CMK (cell line): Measurements from ENCODE around the gene FUT6.

Experiments used
- DNase-seq: peaks from one replicate; pipeline ENCODE4 v3.0.0-alpha.2; 2010; ENCODE audit warnings: low read depth

The FUT6 gene

GRCh38 chr19:5804516-5805461 is 34.7 kb downstream of the FUT6 start, which contains the start of gene NRTN:
NRTN (plus strand) TSS chr19:5805067; CDS start chr19:5824166, 19,099 bp downstream.
- no peak for DNase-seq

GRCh38 chr19:5803752-5804515 is 35.6 kb downstream of the FUT6 start:
- DNase-seq: peak; percentile 89

DNA sequence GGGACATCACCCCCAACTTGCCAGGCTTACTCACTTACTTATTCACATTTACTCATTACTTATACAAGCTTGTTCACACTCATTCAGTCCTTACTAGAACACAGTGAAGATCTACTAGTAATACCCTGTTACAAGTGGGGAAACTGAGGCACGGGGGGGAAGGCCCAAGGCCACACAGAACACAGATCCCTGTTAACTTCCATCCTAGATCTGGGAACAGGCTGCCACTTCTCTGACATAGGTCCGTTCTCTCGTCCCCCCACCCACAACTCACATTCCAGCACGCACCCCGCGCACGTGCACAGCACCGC is 36.1 kb downstream of the FUT6 start:
- DNase-seq: no peak

GRCh38 chr19:5801796-5802619 is 37.5 kb downstream of the FUT6 start:
- DNase-seq: no peak

- DNase-seq: no peak
Observed at GRCh38 chr19:5800361-5801270, 38.9 kb downstream of the FUT6 start.

GRCh38 chr19:5799247-5800241 is 40.0 kb downstream of the FUT6 start:
- peak; percentile 94 for DNase-seq

- no peak for DNase-seq
Observed at GRCh38 chr19:5798244-5798643, 41.3 kb downstream of the FUT6 start.

DNA sequence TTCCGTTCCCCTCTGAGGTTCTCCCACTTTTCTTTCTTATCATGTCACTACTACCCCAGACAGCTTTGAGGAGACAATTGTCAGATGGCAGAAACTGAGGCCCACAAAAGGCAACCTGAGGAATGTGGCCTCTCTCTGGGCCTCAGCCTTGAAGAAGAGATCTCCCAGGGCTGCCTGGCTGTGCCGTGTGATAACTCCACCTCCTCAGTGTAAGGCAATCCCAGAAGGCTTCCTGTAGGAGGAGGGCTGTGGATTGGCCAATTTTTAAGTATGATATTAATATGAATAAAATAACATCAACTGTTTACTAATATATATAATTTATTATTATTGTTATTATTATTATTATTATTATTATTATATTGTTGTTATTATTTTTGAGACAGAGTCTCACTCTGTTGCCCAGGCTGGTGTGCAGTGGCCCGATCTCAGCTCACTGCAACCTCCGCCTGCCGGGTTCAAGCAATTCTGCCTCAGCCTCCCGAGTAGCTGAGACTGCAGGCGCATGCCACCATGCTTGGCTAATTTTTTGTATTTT is 44.1 kb downstream of the FUT6 start:
- no peak for DNase-seq

DNA sequence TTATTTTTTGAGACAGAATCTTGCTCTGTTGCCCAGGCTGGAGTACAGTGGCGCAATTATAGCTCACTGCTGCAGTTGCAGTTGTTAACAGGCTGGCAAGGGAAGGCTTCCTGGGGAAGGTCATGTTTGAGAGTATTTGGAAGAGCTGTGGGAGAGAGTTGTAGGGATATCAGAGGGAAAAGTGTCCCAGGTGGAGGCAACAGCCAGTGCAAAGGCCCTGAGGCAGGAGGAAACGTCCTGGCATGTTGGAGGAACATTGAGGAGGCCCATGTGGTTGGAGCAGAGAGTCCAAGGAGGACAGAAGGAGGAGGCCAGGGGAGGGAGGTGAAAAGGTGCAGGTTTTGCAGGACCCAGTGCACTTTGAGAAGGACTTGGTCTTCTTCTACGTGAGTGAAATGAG is 46.3 kb downstream of the FUT6 start:
- DNase-seq: no peak

GRCh38 chr19:5792224-5792623 is 47.3 kb downstream of the FUT6 start:
- no peak for DNase-seq

DNA sequence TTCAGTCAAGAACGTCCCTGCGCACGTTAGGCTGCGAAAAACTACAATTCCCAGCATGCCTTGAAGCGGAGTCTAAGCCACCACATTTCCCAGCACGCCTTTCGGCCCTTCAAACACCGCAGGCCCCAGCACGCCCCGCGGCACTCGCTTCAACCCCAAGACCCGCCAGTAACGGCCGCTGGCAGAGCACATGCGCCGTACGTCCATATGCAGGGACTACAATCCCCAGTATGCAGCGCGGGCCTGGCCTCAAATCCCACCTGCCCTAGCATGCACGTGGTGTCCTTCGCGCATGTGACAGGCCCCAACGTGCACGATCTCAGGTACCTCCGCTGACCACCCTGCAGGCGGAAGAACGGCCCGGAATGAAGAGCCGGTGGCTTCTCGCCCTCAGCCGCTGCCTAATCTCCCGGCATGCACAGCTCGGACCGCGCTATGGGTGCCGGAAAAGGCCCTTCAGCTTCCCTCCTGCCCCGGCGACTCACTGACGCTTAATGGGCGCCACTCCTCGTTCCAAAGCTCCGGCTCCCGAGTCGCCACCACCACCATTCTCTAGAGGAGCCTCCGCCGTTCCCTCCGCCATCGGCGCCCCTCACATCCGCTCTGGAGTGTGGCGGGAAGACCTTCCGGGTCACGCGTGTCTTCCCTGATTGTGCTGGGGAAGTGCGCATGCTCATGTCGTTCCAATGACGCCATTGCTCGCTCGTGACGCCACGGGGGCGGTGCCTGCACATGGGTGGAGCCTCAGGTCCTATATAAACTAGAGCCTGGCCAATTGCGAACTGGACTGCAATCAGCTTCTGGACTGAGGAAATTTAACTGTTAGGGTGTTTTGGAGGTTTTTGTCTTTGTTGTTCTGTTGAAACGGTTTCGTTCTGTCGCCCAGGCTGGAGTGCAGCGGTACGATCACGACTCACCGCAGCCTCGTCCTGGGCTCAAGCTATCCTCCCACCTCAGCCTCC is 48.7 kb downstream of the FUT6 start, which contains the start of gene DUS3L:
DUS3L (minus strand) TSS at position 605 of the 962 bp plus-strand sequence; CDS start at position 583, 22 bp downstream.
- peak; percentile 96 for DNase-seq

- DNase-seq: no peak
Observed at GRCh38 chr19:5789886-5790558, 49.5 kb downstream of the FUT6 start.

DNA sequence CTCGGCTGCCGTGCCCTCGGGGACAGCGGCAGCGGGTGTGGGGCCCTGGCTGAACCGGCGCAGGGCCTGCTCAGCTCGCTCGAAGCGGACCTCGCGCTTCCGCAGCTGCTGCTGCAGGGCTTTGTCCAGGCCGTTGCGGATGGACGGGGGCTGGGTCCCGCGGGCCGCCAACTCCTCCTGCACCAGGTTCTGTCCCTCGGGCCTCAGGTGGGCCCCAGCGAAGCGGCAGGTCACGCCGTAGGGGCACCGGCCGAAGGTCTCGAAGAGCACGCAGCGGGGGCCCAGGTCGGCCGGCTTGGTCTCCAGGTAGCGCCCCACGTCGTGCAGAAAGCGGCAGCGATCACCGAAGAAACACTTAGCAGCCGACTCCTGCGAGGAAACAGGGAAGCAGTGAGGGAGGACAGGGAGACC is 50.1 kb downstream of the FUT6 start:
- no peak for DNase-seq

- DNase-seq: no peak
Observed at GRCh38 chr19:5788422-5788821, 51.1 kb downstream of the FUT6 start.

- no peak for DNase-seq
Observed at GRCh38 chr19:5787409-5788182, 51.9 kb downstream of the FUT6 start.

DNA sequence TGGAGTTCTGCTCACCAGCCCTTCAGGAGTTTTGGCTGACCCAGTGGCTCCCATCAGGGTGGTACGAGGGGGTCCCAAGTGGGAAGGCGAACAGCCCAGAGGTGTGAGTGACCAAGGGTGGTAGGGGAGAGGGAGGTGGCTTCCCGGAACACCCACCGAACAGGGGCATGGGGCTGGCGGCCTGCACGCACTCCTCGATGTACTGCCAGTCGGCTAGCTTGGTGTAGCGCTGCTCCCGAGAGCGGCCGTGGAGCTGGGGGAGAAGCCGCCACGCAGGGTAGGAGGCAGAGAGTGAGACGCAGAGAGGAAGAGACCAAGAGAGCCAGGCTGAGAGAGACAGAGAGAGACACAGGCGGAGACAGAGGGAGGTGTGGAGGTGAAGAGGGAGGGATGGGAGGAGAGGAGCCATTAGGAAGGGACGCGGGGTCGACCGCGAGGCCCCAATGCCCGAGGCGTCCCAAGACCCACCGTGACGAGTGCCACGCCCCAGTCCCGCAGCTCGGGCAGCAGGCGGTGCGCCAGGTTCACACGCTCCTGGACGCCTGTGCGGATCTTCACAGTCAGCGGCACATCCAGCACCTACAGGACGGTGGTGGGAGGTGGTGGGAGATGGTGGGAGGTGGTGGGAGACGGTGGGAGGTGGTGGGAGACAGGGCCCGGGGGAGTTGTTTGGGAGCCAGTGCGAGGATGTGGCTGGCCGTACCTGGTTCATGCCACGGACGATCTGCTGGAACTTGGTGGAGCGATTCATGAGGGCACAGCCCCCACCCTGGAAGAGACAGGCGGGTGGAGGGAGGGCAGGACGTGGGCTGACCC is 52.7 kb downstream of the FUT6 start:
- DNase-seq: no peak
